GM21390 (cell line): ENCODE data around the gene CCNJ.
A peak's percentile ranks its signal among the peaks of the same experiment; 100 is the strongest.
"Not testable (repeated sequence)": the region's sequence is repeated elsewhere in the genome, so short reads cannot be mapped to it uniquely, and the experiment has no call there.

ENCODE experiments used
- ATAC-seq: cut with Tn5 transposase; IDR thresholded peaks from one replicate; pipeline ENCODE4 v1.9.1; 2021; ENCODE audit not compliant: unreplicated experiment

CCNJ gene

GRCh38 chr10:96043033-96043892 is at the start of gene CCNJ:
CCNJ (plus strand) TSS chr10:96043583; CDS start chr10:96044394, 811 bp downstream.
- ATAC-seq, result peak; percentile 88

- ATAC-seq, result not testable (repeated sequence)
Observed at GRCh38 chr10:95994376-95994775, 49.0 kb upstream of the CCNJ start.

GRCh38 chr10:95998255-95998784 is 45.1 kb upstream of the CCNJ start:
- ATAC-seq, result no peak

- no peak for ATAC-seq
Observed at GRCh38 chr10:96013956-96014355, 29.4 kb upstream of the CCNJ start.

- ATAC-seq, result no peak
Observed at GRCh38 chr10:96014473-96015102, 28.8 kb upstream of the CCNJ start.

GRCh38 chr10:96017191-96017687 is 26.1 kb upstream of the CCNJ start:
- ATAC-seq, result peak; percentile 78

GRCh38 chr10:96021332-96021731 is 22.1 kb upstream of the CCNJ start:
- ATAC-seq, result no peak

GRCh38 chr10:96022739-96023138 is 20.6 kb upstream of the CCNJ start:
- no peak for ATAC-seq

GRCh38 chr10:96023168-96023567 is 20.2 kb upstream of the CCNJ start:
- no peak for ATAC-seq

- no peak for ATAC-seq
Observed at GRCh38 chr10:96025566-96025965, 17.8 kb upstream of the CCNJ start.

GRCh38 chr10:96034625-96035024 is 8.8 kb upstream of the CCNJ start:
- ATAC-seq, result no peak

- ATAC-seq, result no peak
Observed at GRCh38 chr10:96038476-96039387, 4.7 kb upstream of the CCNJ start.

GRCh38 chr10:96041146-96041545 is 2.2 kb upstream of the CCNJ start:
- no peak for ATAC-seq

GRCh38 chr10:96043893-96044715 is 721 bp downstream of the CCNJ start:
- peak; percentile 34 for ATAC-seq

GRCh38 chr10:96044736-96045135 is 1.4 kb downstream of the CCNJ start:
- no peak for ATAC-seq

GRCh38 chr10:96046546-96046945 is 3.2 kb downstream of the CCNJ start:
- no peak for ATAC-seq

GRCh38 chr10:96047004-96047649 is 3.7 kb downstream of the CCNJ start:
- ATAC-seq, result no peak

GRCh38 chr10:96047925-96048324 is 4.5 kb downstream of the CCNJ start:
- ATAC-seq, result not testable (repeated sequence)

GRCh38 chr10:96049340-96049739 is 6.0 kb downstream of the CCNJ start:
- no peak for ATAC-seq
